ENCODE results near the gene TMEM244.
"Not testable (repeated sequence)": the region's sequence is repeated elsewhere in the genome, so short reads cannot be mapped to it uniquely, and the experiment has no call there.

TMEM244 gene, protein sequence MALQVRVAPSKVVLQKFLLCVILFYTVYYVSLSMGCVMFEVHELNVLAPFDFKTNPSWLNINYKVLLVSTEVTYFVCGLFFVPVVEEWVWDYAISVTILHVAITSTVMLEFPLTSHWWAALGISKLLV
- total RNA-seq = 0 to 0.27 reads per million in 2 donors

DNA sequence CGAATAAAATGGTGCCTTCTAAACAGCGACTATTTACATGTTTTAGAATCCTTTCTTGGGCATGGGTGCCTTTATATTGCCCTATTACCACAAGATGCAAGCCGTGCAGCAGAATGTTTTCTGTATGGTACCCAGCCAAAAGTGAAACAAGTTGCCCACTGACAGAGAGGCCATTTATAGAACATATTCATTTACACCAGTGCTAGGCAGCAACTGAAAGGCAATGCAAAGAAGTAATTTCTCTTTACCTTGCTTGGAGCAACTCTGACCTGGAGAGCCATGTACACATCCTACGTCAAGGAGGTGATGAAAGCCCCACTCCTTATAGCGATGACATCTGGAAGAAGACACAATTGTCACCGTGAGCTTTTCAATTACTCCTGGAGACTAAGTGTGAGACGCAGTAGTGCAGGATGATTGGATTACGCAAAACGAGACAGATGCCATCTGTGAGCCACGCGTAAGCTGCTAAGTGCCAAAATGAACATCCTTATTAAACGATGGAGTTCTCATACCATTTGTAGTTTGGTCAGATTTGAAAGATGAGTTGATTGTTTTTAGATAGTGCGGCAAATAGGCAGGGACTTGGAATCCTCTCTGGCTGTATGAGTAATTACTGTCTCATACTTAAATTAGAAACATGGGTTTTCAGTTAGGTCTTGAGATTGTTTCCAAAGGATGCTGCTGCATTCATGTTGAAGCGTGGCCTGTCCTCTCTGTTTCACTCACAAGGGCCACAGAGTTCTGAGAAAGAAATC is at the start of gene TMEM244:
TSS of gene TMEM244 (minus strand) at position 408 of the 758 bp plus-strand sequence. CDS start at position 281, 127 bp downstream.
- DNase-seq = peak in 2 of 5 experiments; percentile 30 to 78

DNA sequence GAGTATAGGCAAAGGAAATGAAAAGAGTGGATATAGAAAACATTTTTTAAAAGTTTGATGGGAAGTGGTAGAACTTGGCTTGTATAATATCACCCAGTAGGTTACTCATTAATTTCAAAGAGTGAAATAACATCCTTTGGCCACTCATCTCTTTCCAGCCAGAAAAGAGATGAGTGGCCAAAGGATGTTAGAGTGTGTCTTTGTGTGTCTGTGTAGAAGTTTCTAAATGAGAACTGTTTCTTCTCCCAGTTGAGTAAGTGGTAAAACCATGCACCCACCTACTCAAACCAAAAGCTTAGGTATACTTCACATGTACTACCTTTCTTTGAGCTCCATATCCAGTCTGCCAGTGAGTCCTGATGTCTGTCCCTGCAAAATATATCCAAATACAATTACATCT is 47.7 kb upstream of the TMEM244 start:
- DNase-seq = no peak

DNA sequence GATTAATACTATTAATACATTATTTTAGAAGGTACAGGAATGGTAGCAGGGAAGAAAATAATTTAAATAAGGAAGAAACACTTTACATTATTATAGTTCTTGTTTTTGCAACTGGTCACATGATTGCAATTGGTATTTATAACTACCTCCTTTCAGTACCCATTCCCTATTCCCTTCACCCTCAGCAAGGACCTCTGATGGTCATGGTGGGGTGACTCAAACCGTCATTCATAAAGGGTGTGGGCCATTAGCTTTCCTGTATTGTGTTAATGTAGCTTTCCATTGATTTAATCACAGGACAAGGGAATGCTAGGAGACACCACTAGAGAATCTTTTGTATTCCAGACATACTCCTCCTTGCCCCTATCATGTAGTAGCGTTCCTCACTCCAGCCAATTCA is 47.2 kb upstream of the TMEM244 start:
- no peak for DNase-seq

DNA sequence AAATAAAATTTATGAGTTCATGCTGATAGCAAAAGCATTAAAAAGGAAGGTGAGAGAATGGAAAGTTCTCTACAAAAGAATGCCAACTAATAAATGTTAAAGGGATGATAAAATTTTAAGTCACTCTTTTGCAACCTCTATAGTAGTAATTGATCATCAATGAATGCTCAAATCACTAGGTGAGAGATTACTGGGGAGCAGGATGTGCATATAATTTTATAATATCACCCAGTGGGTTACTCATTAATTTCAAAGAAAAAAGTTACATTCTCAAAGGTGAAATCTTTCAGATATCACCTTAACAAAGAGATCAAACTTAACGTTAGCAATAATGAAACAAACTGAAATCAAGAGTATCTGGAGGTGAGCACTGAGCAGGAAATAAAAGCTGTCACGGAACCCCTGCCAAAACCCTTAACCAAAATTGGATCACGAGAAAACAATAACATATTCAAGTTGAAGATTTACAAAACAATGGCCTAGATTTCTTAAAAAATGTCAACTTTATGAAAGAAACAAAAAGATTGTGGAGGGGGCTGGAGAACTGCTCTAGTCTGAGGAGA is 45.5 kb upstream of the TMEM244 start:
- peak in 1 of 5 experiments; percentile 61 for DNase-seq

- DNase-seq = no peak
Observed at GRCh38 chr6:129903082-129903481, 42.0 kb upstream of the TMEM244 start.

DNA sequence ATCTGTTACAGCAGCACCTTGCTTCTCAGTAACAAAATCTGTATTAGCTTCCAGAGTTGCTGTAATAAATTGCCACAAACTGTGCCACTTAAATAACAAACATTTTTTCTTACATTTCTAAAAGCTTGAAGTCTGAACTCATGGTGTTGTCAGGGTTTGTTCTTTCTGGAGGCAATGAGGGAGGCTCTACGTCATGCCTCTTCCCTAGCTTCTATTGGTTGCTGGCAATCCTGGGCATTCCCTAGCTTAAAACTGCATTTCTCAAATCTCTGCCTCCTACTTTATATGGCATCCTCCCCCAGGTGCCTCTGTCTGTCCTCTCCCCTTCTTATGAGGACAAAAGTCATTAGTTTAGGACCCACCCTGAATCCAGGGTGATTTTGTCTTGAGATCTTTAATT is 41.6 kb upstream of the TMEM244 start:
- DNase-seq = no peak

DNA sequence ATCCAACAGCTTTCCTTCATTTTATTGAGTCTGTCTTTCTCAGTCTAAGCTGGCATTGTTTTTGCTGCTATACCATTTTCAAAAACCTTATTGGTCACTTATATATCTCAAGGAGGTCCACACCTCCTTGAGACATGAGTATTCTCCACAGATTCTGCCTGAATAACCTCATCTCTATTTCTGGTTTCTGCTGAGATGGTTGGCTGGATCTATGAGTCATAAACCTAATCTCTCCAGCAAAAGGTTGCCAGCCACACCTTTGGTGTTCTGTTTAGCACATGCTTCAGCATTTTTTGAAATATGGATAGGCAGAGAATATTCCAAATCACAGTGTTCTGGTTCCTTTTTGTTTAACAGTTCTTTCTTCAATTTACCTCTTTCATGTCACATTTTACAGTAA is 40.8 kb upstream of the TMEM244 start:
- DNase-seq = no peak

DNA sequence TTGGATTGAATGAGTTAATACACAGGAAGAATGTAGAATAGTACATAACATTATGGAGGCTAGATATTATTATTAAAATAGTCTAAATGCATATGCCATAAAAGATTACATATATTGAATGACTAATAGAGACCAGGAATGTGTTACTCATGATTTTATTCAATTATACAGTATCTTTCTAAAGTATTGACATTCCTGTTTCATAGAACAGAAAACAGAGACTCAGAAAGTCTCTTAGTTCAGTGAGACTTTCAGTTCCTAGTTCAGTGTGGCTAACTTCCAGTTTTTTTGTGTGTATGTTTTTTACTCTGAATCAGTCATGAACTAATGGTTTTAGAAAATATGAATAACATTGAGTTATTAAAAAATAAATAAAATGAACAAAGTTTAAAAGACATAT is 34.6 kb upstream of the TMEM244 start:
- no peak for DNase-seq

DNA sequence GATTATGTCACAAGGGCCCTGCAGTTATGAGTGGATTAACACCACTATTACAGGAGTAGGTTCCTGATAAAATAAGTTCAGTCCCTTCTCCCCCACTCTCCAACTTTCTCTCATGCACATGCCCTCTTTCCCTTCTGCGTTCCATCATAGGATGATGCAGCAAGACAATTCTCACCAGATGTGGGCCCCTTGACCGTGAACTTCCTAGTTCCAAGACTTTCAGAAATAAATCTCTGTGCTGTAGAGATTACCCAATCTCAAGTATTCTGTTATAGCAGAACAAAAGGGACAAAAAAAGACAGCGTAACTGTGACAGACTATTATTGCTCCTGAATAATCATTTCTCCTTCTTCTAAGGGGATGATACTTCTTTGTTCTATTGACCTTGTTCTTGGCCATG is 33.8 kb upstream of the TMEM244 start:
- DNase-seq = no peak

DNA sequence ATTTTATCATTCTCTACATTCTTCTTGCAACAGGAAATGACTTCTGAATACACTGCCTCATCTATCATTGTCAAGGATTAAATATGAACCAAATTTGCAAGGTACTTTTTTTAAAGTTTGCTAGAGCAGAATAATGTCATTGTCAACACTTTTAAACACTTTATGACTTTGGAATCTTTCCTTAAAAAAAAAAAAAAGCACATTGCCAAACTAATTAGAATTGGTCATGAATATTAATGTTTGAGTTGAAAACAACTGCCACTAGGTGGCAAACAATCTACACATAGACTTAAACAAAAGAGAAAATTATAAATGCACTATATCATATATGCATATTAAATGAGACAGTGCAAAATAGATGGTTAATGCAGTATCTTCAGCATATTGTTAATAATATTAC is 32.5 kb upstream of the TMEM244 start:
- peak in 1 of 5 experiments; percentile 54 for DNase-seq

- no peak for DNase-seq
Observed at GRCh38 chr6:129890701-129891100, 29.6 kb upstream of the TMEM244 start.

DNA sequence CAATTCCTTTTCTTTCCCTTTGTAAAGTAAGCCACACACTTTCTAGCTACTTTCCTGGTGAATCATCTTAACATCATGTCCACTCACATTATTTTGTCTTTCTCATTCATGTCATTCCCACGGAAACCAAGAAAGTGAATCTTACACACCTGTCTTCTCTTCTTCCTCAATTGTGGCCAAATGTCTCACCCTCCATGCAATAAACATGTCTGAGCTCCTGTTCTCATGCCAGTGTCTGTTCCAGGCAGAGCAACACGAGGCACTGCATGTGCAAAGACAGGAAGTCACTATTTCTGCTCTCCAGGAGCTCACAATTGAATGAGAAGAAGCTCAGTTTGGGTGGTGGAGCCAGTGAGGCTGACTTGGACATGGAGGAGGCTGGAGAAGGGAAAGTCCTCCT is 29.0 kb upstream of the TMEM244 start:
- DNase-seq = peak in 1 of 5 experiments; percentile 35

GRCh38 chr6:129889580-129889979 is 28.5 kb upstream of the TMEM244 start:
- no peak for DNase-seq

DNA sequence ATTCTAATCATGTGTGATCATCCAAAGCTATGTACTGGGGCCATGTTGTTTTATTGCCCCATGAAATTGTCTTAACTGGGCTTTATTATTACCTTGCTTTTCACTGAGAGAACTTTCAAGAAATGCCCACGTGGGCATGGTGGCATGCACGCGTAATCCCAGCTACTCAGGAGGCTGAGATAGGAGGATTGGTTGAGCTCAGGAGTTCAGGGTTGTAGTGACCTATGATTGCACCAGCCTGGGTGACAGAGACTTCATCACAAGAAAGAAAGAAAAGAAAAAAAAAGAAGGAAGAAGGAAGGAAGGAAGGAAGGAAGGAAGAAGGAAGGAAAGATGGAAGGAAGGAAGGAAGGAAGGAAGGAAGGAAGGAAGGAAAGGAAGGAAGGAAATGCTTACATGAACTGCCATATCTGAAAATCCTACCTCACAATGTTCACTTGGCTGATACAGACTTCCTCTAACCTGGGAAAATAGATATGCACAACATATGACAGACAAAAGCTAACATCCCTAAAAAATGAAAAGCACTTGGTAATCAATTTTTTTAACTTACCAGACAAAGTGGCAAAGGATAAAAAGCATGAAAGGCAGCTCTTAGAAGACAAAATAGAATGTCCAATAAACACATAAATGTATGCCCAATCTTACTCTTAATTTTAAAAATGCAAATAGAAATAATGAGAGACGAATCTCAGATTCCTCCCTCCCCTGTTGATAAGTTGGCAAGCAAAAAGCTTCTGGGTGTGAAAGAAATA is 25.5 kb upstream of the TMEM244 start:
- DNase-seq = no peak

DNA sequence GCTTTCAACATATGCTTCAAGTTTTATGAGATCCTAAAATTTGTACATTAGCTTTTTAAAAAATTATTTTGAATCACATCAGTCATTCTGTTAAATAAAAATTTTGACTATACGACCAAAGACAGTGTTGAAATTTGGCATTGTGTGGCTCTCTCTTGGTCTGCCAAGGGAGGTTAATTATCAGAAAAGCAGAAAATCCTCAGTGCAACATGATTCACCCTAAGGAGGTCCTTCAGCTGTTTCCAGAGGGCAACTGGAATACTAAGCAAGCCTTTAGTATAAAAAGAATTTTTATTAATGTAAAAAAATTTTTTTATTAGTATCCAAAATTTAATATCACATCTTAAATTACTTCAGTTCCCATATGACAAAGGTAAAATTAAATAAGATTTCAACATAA is 23.1 kb upstream of the TMEM244 start:
- no peak for DNase-seq

DNA sequence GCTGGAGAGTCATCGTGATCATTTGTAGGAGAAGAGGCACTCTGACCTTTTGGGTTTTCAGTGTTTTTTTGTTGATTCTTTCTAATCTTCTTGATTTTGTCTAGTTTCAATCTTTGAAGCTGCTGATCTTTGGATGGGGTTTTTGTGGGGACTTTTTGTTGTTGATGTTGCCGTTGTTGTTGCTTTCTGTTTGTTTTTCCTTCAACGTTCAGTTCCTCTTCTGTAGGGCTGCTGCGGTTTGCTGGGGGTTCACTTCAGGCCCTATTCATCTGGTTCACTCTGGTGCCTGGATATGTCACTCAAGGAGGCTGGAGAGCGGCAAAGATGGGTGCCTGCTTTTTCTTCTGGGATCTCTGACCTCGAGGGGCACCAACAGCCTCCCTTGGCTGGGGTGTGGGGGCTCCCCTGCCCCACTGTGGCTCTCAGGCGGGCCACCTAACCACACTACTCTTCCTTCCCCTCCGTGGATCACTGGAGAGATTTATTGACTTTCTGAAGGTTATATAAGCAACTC is 21.5 kb upstream of the TMEM244 start:
- DNase-seq = peak in 1 of 5 experiments; percentile 70

DNA sequence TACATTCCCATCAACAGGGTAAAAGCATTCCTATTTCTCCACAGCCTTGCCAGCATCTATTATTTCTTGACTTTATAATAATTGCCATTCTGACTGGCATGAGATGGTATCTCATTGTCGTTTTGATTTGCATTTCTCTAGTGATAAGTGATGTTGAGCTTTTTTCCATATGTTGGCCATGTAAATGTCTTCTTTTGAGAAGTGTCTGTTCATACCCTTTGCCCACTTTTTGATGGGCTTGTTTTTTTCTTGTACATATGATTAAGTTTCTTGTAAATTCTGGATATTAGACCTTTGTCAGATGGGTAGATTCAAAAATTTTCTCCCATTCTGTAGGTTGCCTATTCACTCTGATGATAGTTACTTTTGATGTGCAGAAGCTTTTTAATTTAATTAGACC is 16.8 kb upstream of the TMEM244 start:
- DNase-seq = not testable (repeated sequence)

DNA sequence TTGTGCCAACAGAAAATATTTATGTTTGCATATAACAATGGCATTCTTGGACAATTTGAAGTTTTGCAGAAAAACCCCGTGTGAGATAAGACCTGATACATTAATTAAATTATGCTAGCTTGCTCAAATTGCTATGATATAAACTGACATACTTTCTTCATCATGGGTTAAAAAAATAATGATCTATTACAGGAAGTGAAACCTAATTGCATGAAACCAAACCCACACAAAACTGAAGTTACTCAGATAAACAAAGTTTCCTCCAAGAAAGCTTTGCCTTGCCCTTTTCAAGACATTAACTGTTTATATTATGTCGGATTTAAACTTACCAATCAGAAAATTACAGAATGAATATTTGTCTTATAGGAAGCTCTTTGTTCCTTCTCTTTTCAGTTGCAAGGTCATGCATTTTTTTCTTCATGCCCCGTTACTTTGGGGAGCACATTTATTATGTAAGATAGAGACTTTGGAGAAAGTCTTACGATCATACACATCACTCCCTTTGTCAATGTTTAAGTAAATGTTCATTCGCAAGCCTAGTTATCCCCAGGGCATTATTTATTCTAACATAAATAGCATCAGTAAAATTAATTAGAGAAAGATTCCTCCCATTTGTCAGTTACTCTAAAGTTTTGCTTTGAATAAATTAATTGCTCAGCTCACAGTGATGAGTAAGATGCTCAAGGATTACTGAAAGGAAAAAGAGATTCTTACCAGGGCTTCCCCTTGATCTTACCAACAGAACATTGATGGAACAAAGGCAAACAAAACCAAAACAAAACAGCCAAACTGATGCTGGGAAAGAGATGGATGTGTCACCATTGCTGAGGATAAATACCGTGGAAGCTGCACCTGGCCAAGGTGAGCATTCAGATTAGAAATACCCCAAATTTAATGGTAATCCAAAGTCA is 14.8 kb upstream of the TMEM244 start:
- DNase-seq = peak in 1 of 5 experiments; percentile 72

GRCh38 chr6:129874837-129875236 is 13.7 kb upstream of the TMEM244 start:
- DNase-seq = no peak

DNA sequence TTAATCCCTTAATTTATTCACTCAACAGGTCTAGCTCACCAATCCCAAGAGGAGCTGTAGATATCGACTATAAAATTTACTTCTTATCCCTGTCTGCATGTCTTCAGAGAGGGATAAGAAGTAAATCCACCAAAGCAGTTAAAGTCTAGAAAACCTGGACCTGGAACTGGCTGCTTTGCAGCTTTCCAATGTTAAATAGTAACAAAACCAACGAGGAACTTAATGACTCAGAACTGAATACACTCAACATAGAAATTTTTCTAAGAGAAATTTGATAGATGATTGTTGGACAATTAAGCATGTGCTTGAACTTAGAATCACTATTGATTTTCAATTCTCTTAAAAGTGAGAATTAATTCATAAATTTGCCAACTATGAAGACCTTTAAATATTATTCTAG is 11.5 kb upstream of the TMEM244 start:
- no peak for DNase-seq

GRCh38 chr6:129871221-129871620 is 10.1 kb upstream of the TMEM244 start:
- DNase-seq = no peak

- DNase-seq = no peak
Observed at GRCh38 chr6:129867403-129867802, 6.3 kb upstream of the TMEM244 start.

All from T-helper 2 cell (primary cell).